Glomerular visceral epithelial cell (primary cell): Measurements from ENCODE around the gene PRPF31.
"Not testable (repeated sequence)": the region's sequence is repeated elsewhere in the genome, so short reads cannot be mapped to it uniquely, and the experiment has no call there.

Experiments used
- DNase-seq: peaks from one replicate; pipeline ENCODE4 v3.0.0-alpha.2; 2016; ENCODE audit errors: extremely low spot score

PRPF31 gene

GRCh38 chr19:54115109-54116063 is at the start of gene PRPF31, which contains the start of gene TFPT:
PRPF31 (plus strand) TSS chr19:54115754; CDS start chr19:54118279, 2,525 bp downstream.
TFPT (minus strand) TSS chr19:54115657; CDS start chr19:54115269, 388 bp downstream.
- peak; percentile 95 for DNase-seq

DNA sequence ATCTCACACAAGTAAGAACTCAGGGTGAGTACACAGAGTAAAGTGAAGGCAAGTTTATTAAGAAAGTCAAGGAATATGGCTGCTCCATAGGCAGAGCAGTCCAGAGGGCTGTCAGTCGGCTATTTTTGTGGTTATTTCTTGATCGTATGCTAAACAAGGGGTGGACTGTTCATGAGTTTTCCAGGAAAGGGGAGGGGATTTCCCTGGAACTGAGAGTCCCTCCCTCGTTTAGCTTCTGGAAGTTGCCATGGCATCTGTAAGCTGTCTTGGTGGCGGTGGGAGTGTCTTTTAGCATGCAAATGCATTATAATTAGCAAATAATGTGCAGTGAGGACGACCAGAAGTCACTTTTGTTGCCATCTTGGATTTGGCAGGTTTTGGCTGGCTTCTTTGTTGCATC is 46.1 kb upstream of the PRPF31 start:
- DNase-seq, result no peak

DNA sequence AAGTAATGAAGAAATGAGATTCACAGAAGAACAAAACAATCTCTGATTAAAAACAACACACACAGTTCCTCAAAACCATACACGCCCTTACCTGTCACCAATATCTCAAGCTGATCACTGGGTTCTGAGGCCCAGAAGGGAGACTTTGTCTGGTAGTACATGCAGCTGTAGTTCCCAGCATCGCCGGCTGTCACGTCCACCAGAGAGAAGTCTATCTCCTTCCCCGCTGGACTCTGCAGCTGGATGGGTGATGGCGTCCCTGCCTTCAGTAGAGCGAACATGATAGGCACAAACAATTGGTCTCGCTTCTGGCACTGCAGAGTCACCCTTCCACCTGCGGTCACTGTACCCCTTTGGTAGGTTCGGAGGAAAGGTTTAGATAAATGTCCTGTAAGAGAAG is 41.7 kb upstream of the PRPF31 start:
- no peak for DNase-seq

- DNase-seq, result no peak
These were observed 40.7 kb upstream of the PRPF31 start for GRCh38 chr19:54074851-54075250.

GRCh38 chr19:54077334-54077733 is 38.2 kb upstream of the PRPF31 start:
- DNase-seq, result no peak

DNA sequence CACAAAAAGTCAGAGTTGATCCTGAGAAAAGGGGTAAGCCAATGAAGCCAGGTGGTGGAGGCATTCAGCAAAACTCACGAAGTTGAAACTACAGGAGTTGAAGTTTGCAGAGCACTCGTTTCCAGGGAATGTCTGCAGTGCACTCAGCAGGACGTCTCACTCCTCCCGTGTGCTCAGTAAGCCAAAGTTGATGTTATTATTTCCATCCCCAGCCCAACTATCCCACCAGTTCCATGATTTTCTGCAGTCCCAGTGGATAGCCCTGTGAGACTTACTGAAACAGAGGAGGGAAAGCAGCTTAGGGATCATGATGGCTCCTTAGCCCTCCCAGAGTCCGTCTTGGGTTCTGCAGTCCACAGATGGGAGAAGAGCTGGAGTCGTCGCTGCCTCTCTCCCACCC is 34.5 kb upstream of the PRPF31 start, which contains the start of gene TARM1:
TSS of gene TARM1 (minus strand) at position 334 of the 400 bp plus-strand sequence. CDS start at position 309, 25 bp downstream.
- no peak for DNase-seq

DNA sequence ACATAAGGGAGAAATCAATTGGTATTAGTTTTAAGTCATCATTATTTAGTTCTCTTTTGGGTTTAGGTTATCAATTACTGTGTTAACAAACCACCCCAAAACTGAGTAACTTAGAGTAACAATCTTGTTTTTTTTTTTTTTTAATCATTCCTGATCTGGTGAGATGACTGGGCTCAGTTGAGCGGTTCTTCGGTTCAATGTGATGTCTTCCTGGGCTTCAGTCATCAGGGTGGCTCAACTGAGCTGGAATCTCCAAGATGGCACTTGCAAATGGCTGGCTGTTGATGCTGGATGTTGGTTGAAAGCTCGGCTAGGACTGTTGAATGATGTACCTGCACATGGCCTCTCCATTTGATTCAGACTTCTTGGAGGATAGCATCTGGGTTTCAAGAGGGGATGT is 31.1 kb upstream of the PRPF31 start:
- DNase-seq, result no peak

DNA sequence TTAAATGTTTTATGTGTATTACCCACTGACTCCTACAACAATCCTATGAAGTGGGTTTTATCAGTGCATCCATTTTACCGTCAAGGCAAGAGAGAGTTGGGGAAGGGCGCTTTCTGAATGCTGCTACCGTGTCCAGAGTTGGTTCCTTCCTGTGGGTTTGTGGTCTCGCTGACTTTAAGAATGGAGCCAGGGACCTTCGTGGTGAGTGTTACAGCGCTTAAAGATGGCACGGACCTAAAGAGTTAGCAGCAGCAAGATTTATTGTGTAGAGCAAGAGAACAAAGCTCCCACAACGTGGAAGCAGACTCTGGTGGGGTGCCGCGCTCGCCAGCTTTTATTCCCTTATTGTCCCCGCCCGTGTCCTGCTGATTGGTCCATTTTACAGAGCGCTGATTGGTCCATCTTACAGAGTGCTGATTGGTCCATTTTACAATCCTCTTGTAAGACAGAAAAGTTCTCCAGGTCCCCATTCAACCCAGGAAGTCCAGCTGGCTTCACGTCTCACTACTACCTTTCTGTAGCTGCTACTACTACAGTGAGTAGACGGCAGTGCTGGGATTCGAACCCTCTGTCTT is 21.0 kb upstream of the PRPF31 start:
- DNase-seq, result no peak

- DNase-seq, result no peak
These were observed 20.3 kb upstream of the PRPF31 start for GRCh38 chr19:54095136-54095858.

DNA sequence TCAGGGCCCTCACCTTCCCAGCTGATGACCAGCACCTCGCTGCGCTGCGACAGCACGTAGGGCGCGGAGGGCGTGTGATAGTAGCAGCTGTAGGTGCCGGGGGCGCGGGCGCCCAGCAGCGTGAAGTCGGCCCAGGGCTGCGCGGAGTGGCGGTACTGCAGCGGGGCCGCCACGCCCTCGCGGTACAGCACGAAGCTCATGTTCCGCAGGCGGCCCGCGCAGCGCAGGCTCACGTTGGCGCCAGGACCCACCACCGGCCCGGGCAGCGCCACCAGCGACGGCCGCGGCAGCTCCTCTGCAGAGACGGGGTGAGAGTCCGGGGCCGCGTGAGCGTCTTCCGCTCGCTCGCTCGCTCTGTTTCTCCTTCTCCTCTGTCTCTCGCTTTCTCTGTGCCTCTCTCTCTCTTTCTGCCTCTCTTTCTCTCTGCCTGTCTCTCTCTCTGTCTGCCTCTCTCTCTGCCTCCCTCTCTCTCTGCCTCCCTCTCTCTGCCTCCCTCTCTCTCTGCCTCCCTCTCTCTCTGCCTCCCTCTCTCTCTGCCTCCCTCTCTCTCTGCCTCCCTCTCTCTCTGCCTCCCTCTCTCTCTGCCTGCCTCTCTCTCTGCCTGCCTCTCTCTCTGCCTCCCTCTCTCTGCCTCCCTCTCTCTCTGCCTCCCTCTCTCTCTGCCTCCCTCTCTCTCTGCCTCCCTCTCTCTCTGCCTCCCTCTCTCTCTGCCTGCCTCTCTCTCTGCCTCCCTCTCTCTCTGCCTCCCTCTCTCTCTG is 19.5 kb upstream of the PRPF31 start:
- DNase-seq, result peak; percentile 43

DNA sequence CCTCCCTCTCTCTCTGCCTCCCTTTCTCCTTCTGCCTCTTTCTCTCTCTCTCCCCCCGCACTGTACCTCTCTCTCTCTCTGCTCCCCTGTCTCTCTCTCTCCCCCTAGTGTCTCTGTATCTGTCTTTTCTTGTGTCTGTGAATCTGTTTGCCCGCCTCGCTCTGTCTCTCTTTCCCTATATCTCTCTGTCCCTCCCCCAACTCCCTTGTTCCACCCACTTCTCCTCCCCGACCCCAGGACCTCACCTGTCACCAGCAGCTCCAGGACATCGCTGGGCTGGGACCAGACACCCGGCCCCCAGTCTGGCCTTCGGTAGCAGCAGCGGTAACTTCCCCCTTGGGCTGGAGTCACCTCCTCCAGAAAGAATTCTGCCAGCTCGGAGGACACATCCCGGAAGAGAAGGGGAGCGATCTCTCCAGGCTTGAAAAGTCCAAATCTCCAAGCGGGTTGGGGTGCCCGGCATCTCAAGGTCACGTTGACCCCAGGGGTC is 18.9 kb upstream of the PRPF31 start:
- DNase-seq, result peak; percentile 50

DNA sequence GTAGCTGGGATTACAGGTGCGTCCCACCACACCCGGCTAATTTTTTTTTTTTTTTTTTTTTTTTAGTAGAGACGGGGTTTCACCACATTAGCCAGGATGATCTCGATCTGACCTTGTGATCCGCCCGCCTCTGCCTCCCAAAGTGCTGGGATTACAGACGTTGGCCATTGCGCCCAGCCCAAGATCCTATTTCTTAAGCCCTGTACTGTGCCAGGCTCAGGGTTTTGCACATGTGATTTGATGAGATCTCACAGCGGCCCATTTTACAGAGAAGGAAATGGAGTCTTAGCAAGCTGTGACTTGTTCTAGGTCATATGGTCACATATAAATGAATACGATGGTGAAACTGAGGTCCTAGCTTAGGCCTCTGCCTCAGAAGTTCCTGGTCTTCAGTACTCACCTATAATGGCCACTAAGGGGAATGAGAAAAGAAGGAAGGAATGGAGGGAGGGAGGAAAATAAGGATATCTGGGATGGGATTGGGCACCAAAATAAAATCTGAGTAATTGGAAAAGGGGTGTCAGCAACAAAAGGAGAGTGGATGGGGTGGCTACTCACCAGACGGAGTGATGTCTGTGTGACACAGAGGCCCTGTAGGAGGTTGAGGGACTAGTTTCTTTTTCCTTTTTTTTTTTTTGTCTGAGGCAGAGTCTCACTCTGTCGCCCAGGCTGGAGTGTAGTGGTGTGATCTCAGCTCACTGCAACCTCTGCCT is 16.2 kb upstream of the PRPF31 start:
- no peak for DNase-seq

DNA sequence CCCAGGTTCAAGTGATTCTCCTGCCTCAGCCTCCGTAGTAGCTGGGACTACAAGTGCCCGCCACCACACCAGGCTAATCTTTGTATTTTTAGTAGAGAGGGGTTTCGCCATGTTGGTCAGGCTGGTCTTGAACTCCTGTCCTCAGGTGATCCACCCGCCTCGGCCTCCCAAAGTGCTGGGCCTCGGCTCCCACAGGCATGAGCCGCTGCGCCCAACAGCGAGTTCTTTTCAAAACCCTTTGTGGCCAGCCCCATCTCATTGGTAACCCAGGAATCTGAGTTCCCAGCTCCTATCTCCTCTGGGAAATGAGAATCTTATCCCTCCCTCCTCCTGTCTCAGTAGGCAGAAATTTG is 15.7 kb upstream of the PRPF31 start:
- DNase-seq, result not testable (repeated sequence)

GRCh38 chr19:54100561-54100960 is 15.0 kb upstream of the PRPF31 start, which contains the start of gene OSCAR:
OSCAR (minus strand) TSS chr19:54100803; CDS start chr19:54100792, 11 bp downstream.
- DNase-seq, result no peak

- DNase-seq, result peak; percentile 99
These were observed 13.0 kb upstream of the PRPF31 start, which contains the start of gene NDUFA3 for GRCh38 chr19:54102421-54103169. NDUFA3 (plus strand) TSS chr19:54102855; CDS start chr19:54102879, 24 bp downstream.

DNA sequence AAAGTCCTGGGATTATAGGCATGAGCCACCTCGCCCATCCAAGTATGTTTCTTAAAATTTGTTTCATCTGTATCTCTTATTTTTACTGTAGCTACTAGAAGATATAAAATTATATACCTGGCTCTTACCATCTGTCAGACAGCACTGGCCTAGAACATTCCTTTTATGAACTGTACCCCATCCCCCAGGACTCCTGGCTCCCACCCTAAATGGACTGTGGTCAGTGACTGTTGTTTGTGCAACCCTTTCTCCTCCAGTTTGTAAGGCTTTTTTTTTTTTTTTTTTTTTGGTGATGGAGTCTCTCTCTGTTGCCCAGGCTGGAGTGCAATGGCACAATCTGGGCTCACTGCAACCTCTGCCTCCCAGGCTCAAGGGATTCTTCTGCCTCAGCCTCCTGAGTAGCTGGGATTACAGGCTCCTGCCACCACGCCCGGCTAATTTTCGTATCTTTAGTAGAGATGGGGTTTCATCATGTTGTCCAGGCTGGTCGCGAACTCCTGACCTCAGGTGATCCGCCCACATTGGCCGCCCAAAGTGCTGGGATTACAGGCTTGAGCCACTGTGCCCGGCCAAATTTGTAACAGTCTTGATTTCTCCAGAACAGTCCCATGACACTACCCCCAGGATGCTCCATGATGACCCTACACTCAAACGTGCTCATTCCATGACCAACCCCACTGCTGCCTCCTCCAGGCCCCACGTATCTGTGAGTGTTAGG is 10.4 kb upstream of the PRPF31 start:
- DNase-seq, result no peak

- DNase-seq, result no peak
These were observed 9.8 kb upstream of the PRPF31 start for GRCh38 chr19:54105796-54106195.

- no peak for DNase-seq
These were observed 8.8 kb upstream of the PRPF31 start for GRCh38 chr19:54106716-54107115.

- DNase-seq, result no peak
These were observed 7.6 kb upstream of the PRPF31 start for GRCh38 chr19:54107876-54108490.
